SU-DHL-6 (cell line): ENCODE results near the gene LMO7.

Experiments
- H2AFZ ChIP-seq: fragments of 200-600 bp; sonication (generic); 2 replicates; pipeline ENCODE4 v1.6.1; 2014; ENCODE audit warnings: low read depth, mild to moderate bottlenecking, moderate library complexity, mixed read lengths, antibody characterized with exemption, low read length; ENCODE audit not compliant: severe bottlenecking
- H3F3A ChIP-seq: fragments of 200-600 bp; shearing (Covaris generic); 2 replicates; pipeline ENCODE4 v1.6.0; 2016; ENCODE audit warnings: antibody characterized with exemption, mild to moderate bottlenecking; ENCODE audit not compliant: insufficient read depth
- H3K27ac ChIP-seq: fragments of 200-600 bp; sonication (generic); 2 replicates; pipeline ENCODE4 v1.5.1; 2016; ENCODE audit warnings: low read depth, mild to moderate bottlenecking, low read length, moderate library complexity, mixed read lengths
- H3K27me3 ChIP-seq: fragments of 200-600 bp; sonication (generic), shearing (Covaris generic); 2 replicates; pipeline ENCODE4 v1.6.0; 2014; ENCODE audit warnings: mild to moderate bottlenecking, low read length
- H3K36me3 ChIP-seq: fragments of 200-600 bp; sonication (generic); 2 replicates; pipeline ENCODE4 v1.6.1; 2014; ENCODE audit warnings: mild to moderate bottlenecking, low read length, mixed read lengths
- H3K4me2 ChIP-seq: fragments of 300-600, 200-600 bp; shearing (Covaris generic), sonication (generic); 2 replicates; pipeline ENCODE4 v1.6.0; 2014; ENCODE audit warnings: low read length, low read depth, mild to moderate bottlenecking; ENCODE audit not compliant: poor library complexity, severe bottlenecking
- H3K4me3 ChIP-seq: fragments of 200-600 bp; sonication (generic); 2 replicates; pipeline ENCODE4 v1.5.1; 2014; ENCODE audit warnings: antibody characterized with exemption, low read length, mild to moderate bottlenecking, mixed read lengths; ENCODE audit not compliant: insufficient read depth, poor library complexity, severe bottlenecking
- H3K79me2 ChIP-seq: fragments of 200-600 bp; sonication (generic); 2 replicates; pipeline ENCODE4 v1.6.1; 2014; ENCODE audit warnings: mild to moderate bottlenecking, low read length, moderate library complexity; ENCODE audit not compliant: insufficient read depth
- H3K9ac ChIP-seq: fragments of 200-600 bp; sonication (generic); 2 replicates; pipeline ENCODE4 v1.7.0; 2014; ENCODE audit warnings: mild to moderate bottlenecking, low read length
- H3K9me2 ChIP-seq: fragments of 200-600 bp; sonication (generic); replicated peaks from 2 replicates; pipeline ENCODE4 v1.6.1; 2014; ENCODE audit warnings: low read length; ENCODE audit not compliant: insufficient read depth
- H3K9me3 ChIP-seq: fragments of 200-600 bp; sonication (generic); 2 replicates; pipeline ENCODE4 v1.6.1; 2014; ENCODE audit warnings: low read length, mixed read lengths; ENCODE audit not compliant: insufficient read depth
- H4K20me1 ChIP-seq: fragments of 200-600 bp; sonication (generic); 2 replicates; pipeline ENCODE4 v1.6.1; 2014; ENCODE audit warnings: low read depth, mild to moderate bottlenecking, antibody characterized with exemption, low read length, moderate library complexity, mixed read lengths
- CTCF ChIP-seq: fragments of 200-600 bp; sonication (generic); IDR thresholded peaks from one replicate; pipeline ENCODE4 v1.5.1; 2017; ENCODE audit warnings: antibody characterized with exemption, mild to moderate bottlenecking, low read length, moderate library complexity; ENCODE audit not compliant: insufficient read depth, poor library complexity, severe bottlenecking
- EZH2phosphoT487 ChIP-seq: fragments of 200-600 bp; sonication (generic), shearing (Covaris generic); conservative IDR thresholded peaks from 2 replicates; pipeline ENCODE4 v1.6.1; 2018; ENCODE audit warnings: mild to moderate bottlenecking, antibody characterized with exemption, low read length, moderate library complexity, mixed read lengths

LMO7 gene

GRCh38 chr13:75829830-75830229 is 193.7 kb downstream of the LMO7 start:
- H4K20me1 ChIP-seq = no peaks in the 10 kb centered on the region
- no peak overlapping the region for H3K27ac ChIP-seq
- no peak for TF ChIP-seq CTCF
- TF ChIP-seq EZH2phosphoT487 = no peak
- H3K4me2 ChIP-seq = no peak overlapping the region
- H2AFZ ChIP-seq = no peak overlapping the region
- H3K4me3 ChIP-seq = no peak overlapping the region
- H3K27me3 ChIP-seq = no peaks in the 10 kb centered on the region
- H3K9me3 ChIP-seq = no peaks in the 10 kb centered on the region
- H3K9me2 ChIP-seq = no peaks in the 10 kb centered on the region
- H3K36me3 ChIP-seq = peaks cover 49% of the 10 kb centered on the region
- H3F3A ChIP-seq = no peaks in the 10 kb centered on the region
- H3K9ac ChIP-seq = no peak overlapping the region
- H3K79me2 ChIP-seq = peaks cover 15% of the 10 kb centered on the region; the same call in 1 of the 2 replicates

- Histone ChIP-seq H3K9ac (no peak overlapping the region), H3K9me3 (no peaks in the 10 kb centered on the region), H3K36me3 (peaks cover 53% of the 10 kb centered on the region), H3F3A (no peaks in the 10 kb centered on the region), H3K4me2 (no peak overlapping the region), H4K20me1 (no peaks in the 10 kb centered on the region), H3K79me2 (0 out of 2 replicates have a peak, but pooled peaks cover 15% of the 10 kb centered on the region), H3K9me2 (no peaks in the 10 kb centered on the region), H3K27me3 (no peaks in the 10 kb centered on the region), H3K27ac (no peak overlapping the region), H2AFZ (no peak overlapping the region), H3K4me3 (no peak overlapping the region)
- no peak for TF ChIP-seq EZH2phosphoT487
- TF ChIP-seq CTCF = no peak
Measured at GRCh38 chr13:75830842-75831241, 194.7 kb downstream of the LMO7 start.

- H3K36me3 ChIP-seq = peaks cover 58% of the 10 kb centered on the region
Measured at GRCh38 chr13:75831389-75831788, 195.3 kb downstream of the LMO7 start.

More at GRCh38 chr13:75831389-75831788, 195.3 kb downstream of the LMO7 start:
- Histone ChIP-seq H4K20me1 (no peaks in the 10 kb centered on the region), H3K4me2 (no peak overlapping the region), H3K79me2 (0 out of 2 replicates have a peak, but pooled peaks cover 13% of the 10 kb centered on the region), H3K9me3 (no peaks in the 10 kb centered on the region), H2AFZ (no peak overlapping the region), H3K4me3 (no peak overlapping the region), H3K27ac (no peak overlapping the region), H3K27me3 (no peaks in the 10 kb centered on the region), H3K9ac (no peak overlapping the region), H3F3A (no peaks in the 10 kb centered on the region), H3K9me2 (no peaks in the 10 kb centered on the region)
- TF ChIP-seq CTCF (no peak), EZH2phosphoT487 (no peak)
